RKO (cell line): Measurements from ENCODE around the gene RNF175.

Source experiments
- DNase-seq: peaks from one replicate; pipeline ENCODE4 v3.0.0-alpha.2; 2016; ENCODE audit warnings: low spot score

The RNF175 gene

GRCh38 chr4:153785910-153786721 is 26.3 kb upstream of the RNF175 start:
- peak; percentile 67 for DNase-seq

DNA sequence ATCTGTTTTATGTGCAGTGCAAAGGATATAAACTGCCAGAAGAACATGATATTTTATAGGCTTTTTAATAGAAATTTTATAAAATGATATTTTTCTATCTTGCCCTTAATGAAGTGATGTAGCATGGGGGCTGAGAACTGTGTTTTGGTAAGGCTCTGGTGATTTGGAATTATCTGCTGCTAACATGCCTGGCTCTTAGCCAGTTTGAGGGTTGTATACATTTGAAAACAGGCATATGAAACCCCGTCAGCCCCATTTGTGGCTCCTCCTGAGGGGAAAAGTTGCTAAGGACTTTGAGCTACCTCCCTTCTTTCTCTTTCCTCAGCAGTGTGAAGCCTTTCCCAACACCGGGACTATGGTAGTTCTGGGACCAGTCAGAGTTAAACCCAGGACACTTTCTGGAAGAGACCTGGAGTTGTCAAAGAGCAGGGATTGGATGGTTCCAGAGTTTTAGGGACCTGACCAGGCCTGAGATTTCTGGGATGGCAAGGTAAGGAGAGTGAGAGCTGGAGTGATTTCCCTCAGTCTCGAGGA is 24.4 kb upstream of the RNF175 start:
- DNase-seq, result no peak

DNA sequence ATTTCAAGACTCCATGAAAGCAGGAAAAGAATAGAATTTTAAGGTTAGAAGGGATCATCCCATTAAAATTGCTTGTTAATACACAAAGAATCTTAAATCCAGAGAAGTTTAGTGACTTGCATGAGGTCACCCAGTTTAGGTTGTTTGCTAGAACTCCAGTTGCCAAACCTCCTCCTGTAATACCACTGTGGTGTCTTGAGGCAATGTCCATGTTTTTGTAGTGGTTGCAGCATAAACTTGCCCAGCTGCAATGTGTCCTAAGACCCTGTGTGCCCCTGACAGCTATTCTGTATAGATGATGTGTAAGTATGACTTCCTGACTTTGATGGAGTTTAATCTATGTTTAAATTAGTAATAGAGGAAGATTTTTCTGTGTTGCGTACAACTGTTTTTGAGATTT is 22.8 kb upstream of the RNF175 start:
- DNase-seq, result no peak

DNA sequence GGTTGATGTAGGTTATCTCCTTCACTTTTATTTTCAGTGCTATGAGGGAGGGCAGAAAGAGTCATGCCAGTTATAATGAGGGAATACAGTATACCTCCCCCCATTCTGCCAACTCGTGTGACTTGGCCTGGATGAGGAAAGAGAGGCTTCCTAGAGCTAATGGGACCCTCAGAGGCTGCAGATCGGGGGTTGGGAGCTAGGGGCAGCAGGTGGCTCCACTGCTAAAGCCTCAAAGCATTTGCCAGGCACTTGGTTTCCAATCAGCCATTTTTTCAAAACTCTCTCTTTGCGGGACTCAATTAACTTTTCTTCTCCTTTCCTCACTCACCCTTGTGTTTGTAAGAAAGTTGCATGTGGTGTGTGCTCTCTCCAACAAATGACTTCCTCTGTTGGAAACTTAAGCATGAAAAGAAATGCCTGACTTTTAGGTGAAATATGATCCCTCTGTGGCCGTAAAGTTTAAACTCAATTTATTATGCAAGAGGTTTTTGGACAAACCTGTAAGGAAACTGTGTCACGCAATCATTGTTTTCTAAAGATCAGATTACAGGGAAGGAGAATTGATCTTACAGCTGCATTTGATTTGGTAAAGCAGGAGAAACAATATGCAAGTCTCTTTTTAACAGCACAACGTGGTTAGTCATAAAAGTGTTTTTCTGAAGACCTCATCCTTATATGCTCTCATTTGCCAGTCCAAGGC is 22.0 kb upstream of the RNF175 start:
- DNase-seq, result no peak

GRCh38 chr4:153781280-153781679 is 21.5 kb upstream of the RNF175 start:
- DNase-seq, result no peak

DNA sequence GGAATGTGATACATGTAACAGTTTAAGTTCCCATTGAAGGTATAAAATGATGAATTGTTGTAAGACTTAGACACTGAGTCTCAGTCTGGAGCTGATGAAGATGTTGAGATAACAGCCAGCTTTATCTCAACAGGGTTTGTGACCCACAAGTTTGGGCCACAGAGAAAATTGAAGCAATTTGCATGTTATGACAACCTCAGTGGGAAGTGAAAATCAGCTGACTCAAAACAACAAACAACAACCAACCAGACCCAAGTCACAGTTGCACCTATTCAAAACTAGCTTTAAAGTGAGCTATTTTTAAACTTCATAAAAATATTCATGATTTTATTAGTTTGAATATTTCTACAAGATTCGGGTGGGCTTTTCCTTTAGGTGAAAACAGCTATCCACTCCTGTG is 21.1 kb upstream of the RNF175 start:
- no peak for DNase-seq

DNA sequence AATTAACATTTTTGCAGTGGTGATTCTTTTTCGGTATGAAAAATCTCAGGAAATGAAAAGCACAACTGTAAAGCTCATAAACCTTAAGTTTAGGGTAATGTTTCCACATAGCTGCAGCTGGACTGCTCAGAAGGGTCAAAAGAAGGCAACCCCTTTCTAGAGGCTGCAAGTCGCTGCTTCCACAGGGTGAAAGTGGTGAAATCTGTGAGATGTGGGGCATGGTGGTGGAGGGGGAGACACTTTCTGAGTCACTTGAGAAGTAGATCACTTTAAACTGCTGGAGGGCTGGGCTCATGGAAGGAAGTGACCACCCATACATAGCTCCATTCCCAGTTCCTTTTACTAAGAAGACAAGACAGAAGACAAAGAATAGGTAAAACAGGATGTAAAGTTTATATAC is 20.4 kb upstream of the RNF175 start:
- no peak for DNase-seq

- DNase-seq, result no peak
These were observed 18.6 kb upstream of the RNF175 start for GRCh38 chr4:153778383-153778782.

DNA sequence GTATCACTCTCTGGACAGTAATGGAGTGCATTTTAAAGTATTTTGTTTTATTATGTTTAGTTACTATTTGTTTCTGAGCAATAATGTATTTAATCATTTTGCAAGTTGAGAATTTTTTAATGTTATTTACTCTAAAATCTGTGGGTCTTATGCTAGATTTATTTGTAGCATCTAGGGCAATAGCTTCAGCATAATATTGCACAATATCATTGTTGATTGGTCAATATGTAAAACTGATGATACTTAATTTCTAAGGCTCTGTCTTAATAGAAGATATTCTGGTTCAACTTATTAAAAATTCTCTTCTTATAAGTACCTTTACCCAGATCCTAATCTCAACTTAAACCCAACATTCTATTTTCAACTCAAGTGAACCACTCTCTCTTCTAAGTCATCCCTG is 17.6 kb upstream of the RNF175 start:
- DNase-seq, result no peak

- no peak for DNase-seq
These were observed 16.8 kb upstream of the RNF175 start for GRCh38 chr4:153776601-153777000.

DNA sequence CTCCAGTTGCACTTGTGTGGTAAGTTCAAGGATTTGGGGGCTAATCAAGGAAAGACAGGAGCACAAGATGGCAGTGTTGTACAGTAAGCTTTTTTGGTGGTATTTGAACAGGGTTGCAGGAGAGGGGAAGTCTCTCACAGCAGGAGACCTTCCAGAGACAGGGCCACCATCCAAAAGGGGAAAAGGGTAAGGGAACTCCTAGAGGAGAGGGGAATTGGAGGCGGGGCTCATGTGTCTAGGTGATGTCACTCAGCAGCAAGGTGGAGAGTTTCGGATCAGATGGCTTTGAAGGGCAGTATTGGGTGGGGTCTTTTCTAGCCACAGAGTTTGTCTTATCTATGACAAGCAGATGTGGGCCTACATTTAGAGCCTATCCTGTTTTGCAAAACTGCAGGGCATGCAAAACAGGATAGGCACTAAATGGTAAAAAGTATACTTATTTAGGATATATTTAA is 13.4 kb upstream of the RNF175 start:
- no peak for DNase-seq

DNA sequence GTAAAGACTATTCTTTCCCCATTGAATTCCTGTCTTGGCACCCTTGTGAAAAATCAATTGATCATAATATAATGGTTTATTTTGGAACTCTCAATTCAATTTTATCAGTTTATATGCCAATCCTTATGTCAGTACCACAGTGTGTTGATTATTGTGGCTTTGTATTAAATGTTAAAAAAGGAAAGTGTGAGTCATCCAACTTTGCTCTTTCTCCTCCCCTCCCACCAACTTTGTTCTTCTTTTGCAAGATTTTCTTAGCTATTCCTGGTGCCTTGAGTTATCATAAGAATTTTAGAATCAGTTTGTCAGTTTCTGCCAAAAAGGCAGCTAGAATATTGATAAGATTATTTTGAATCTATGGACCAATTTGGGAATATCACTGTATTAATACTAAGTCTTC is 11.2 kb upstream of the RNF175 start:
- DNase-seq, result no peak

DNA sequence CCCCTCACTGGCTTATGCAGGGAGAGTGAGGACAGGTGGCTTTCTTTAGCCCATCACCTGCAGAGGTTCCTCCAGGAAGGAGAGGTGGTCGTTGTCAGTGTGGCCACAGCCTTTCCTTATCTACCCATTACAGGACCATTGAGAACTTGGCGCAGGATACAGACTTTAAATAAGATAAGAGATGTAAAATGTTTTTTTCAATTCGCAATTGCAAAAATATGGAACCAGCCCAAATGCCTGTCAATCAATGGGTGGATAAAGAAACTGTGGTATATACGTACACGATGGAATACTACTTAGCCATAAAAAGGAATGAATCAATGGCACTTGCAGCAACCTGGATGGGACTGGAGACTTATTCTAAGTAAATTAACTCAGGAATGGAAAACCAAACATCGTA is 6.9 kb upstream of the RNF175 start:
- no peak for DNase-seq

GRCh38 chr4:153765894-153766293 is 6.1 kb upstream of the RNF175 start:
- DNase-seq, result no peak

- no peak for DNase-seq
These were observed 5.0 kb upstream of the RNF175 start for GRCh38 chr4:153764601-153765368.

GRCh38 chr4:153763404-153763803 is 3.6 kb upstream of the RNF175 start:
- peak; percentile 26 for DNase-seq

DNA sequence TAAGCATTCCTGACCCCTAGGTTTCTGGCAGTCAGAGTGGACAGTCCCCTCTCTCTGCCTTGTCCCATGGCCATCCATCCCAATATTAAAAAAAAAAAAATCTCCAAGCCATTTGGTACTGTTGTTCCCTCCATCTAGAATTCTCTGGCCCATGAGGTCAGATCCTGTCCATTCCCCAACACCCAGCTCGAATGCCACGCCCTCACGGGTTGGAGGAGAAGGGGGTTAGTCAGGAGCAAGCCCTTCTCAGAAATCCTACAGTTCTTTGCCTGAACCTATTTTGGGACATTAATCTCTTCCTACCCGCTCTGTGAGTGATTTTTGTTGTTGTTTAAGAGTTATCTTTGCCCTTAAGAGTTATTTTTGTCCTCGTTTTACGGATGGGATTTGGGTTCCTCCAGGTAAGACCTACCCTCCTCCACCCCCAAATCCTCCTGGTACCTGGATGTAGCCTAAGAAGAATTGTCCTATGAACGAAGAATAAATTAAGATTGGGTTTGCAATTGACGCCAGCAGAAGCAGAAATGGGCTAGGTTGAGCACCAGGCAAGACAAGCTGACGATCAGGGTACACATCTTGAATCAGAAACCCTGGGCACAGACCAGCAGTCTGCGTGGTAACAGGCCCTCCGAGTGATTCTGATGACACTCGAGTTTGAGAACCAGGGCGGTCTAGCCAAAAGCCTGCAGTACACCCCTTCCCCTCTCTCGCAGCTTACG is 977 bp downstream of the RNF175 start:
- DNase-seq, result no peak

DNA sequence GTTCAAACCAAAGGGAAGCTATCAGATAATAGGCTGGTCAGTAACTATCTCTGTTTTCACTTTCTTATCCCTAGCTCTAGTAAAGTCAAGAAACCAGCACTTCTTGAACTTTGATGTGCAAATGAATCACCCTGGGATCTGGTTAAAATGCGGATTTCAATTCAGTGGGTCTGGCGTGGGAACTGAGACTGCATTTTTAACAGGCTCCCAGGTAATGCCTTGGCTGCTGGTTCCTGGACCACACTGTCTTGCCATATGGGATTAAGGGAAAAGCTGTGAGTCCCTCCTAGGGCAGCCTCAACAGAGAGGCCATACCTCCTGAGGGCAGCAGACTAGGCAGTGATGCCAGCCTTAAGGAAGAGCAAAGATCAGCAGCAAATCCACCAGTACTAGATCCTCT is 1.7 kb downstream of the RNF175 start:
- DNase-seq, result no peak

DNA sequence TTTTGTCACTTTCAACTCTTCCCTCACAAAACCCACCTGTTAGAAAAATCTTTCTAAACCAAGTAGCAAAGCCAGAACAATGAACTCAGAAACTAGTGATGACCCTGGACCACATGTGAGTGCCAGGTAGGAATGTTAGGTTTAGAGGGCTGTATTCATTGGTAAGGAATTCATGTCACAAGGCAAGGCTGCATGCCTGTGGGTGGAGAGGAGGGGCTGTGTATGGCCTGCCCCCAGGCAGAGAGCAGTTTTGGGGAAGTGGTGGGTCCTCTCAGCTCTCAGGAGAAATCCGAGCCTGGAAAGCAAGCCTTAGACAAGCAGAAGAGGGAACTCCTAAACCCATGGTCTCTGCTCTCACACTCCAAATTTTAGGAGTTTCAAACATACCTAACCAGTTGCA is 2.4 kb downstream of the RNF175 start:
- no peak for DNase-seq

GRCh38 chr4:153755186-153755585 is 4.6 kb downstream of the RNF175 start:
- no peak for DNase-seq

- peak; percentile 69 for DNase-seq
These were observed 9.5 kb downstream of the RNF175 start for GRCh38 chr4:153750197-153750817.
